Trophoblast cell (in vitro differentiated cells and primary cell): Measurements from ENCODE around the gene SBK1.
A peak's percentile ranks its signal among the peaks of the same experiment; 100 is the strongest.

Experiments used
- DNase-seq, 2 donors: peaks; one replicate each; pipeline ENCODE4 v3.0.0-alpha.2; 2016
- H2AFZ ChIP-seq: 2 replicates; pipeline ENCODE4 v1.6.1; 2013; ENCODE audit warnings: low read length, moderate library complexity, mild to moderate bottlenecking; ENCODE audit not compliant: insufficient read depth, poor library complexity
- H2AK5ac ChIP-seq: 2 replicates; pipeline ENCODE4 v1.6.1; 2013; ENCODE audit warnings: mild to moderate bottlenecking, low read length
- H2BK120ac ChIP-seq: 2 replicates; pipeline ENCODE4 v1.6.1; 2013; ENCODE audit warnings: low read length, mild to moderate bottlenecking, moderate library complexity; ENCODE audit not compliant: insufficient read depth, poor library complexity
- H2BK12ac ChIP-seq: 2 replicates; pipeline ENCODE4 v1.6.1; 2013; ENCODE audit warnings: mild to moderate bottlenecking, low read length, moderate library complexity
- H2BK5ac ChIP-seq: 2 replicates; pipeline ENCODE4 v1.6.1; 2013; ENCODE audit warnings: low read length, low read depth, moderate library complexity, mild to moderate bottlenecking; ENCODE audit not compliant: poor library complexity
- H3K14ac ChIP-seq: 2 replicates; pipeline ENCODE4 v1.6.1; 2013; ENCODE audit warnings: mild to moderate bottlenecking, low read length
- H3K18ac ChIP-seq: 2 replicates; pipeline ENCODE4 v1.6.1; 2013; ENCODE audit warnings: mild to moderate bottlenecking, low read length
- H3K23ac ChIP-seq: 2 replicates; pipeline ENCODE4 v1.6.1; 2013; ENCODE audit warnings: low read length
- H3K27ac ChIP-seq: 2 replicates; pipeline ENCODE4 v1.5.1; 2013; ENCODE audit warnings: low read depth, mild to moderate bottlenecking, inconsistent platforms, low read length, moderate library complexity
- H3K27me3 ChIP-seq: 2 replicates; pipeline ENCODE4 v1.6.1; 2013; ENCODE audit warnings: inconsistent platforms, mild to moderate bottlenecking, low read length, moderate library complexity; ENCODE audit not compliant: insufficient read depth
- H3K36me3 ChIP-seq, 2 experiments: 1 replicate in 1 of 2; 2 replicates in 1 of 2; pipeline ENCODE4 v1.6.1; 2013; ENCODE audit warnings: low read length in 2 of 2, mild to moderate bottlenecking in 2 of 2, moderate library complexity in 1 of 2; ENCODE audit not compliant: insufficient read depth in 2 of 2, control insufficient read depth in 1 of 2
- H3K4ac ChIP-seq: 2 replicates; pipeline ENCODE4 v1.6.1; 2013; ENCODE audit warnings: low read depth, mild to moderate bottlenecking, low read length, moderate library complexity
- H3K4me1 ChIP-seq, 2 experiments: 1 replicate in 1 of 2; 2 replicates in 1 of 2; pipeline ENCODE4 v1.6.1; 2013; ENCODE audit warnings: low read length in 2 of 2, mild to moderate bottlenecking in 2 of 2, moderate library complexity in 1 of 2; ENCODE audit not compliant: insufficient read depth in 2 of 2, control insufficient read depth in 1 of 2
- H3K4me2 ChIP-seq: 2 replicates; pipeline ENCODE4 v1.6.1; 2013; ENCODE audit warnings: inconsistent platforms, mild to moderate bottlenecking, low read length, moderate library complexity
- H3K4me3 ChIP-seq: 2 replicates; pipeline ENCODE4 v1.5.1; 2013; ENCODE audit warnings: mild to moderate bottlenecking, low read depth, low read length, inconsistent platforms
- H3K79me1 ChIP-seq: one replicate; pipeline ENCODE4 v1.6.1; 2013; ENCODE audit warnings: low read length
- H3K79me2 ChIP-seq: 2 replicates; pipeline ENCODE4 v1.6.1; 2013; ENCODE audit warnings: low read length, mild to moderate bottlenecking; ENCODE audit not compliant: control insufficient read depth, insufficient read depth, poor library complexity
- H3K9ac ChIP-seq: 2 replicates; pipeline ENCODE4 v1.6.1; 2013; ENCODE audit warnings: mild to moderate bottlenecking, low read length
- H3K9me3 ChIP-seq: 2 replicates; pipeline ENCODE4 v1.6.1; 2013; ENCODE audit warnings: low read depth, mild to moderate bottlenecking, control low read depth, inconsistent platforms, low read length; ENCODE audit not compliant: insufficient read depth
- H4K12ac ChIP-seq: 2 replicates; pipeline ENCODE4 v1.6.1; 2013; ENCODE audit warnings: low read depth, mild to moderate bottlenecking, low read length, moderate library complexity
- H4K8ac ChIP-seq: 2 replicates; pipeline ENCODE4 v1.6.1; 2013; ENCODE audit warnings: low read depth, mild to moderate bottlenecking, low read length, moderate library complexity
- H4K91ac ChIP-seq: one replicate; pipeline ENCODE4 v1.6.1; 2013; ENCODE audit warnings: low read depth, mild to moderate bottlenecking, low read length, moderate library complexity
- WGBS: extraction: QIAGEN DNeasy Blood & Tissue Kit; methylation state at CpG from one replicate; pipeline ENCODE4 v1.1.7; 2013; ENCODE audit warnings: missing lambda C conversion rate; ENCODE audit not compliant: insufficient read length, insufficient coverage; ENCODE audit errors: extremely low coverage; 5-methylcytosine and 5-hydroxymethylcytosine counted together

The SBK1 gene

DNA sequence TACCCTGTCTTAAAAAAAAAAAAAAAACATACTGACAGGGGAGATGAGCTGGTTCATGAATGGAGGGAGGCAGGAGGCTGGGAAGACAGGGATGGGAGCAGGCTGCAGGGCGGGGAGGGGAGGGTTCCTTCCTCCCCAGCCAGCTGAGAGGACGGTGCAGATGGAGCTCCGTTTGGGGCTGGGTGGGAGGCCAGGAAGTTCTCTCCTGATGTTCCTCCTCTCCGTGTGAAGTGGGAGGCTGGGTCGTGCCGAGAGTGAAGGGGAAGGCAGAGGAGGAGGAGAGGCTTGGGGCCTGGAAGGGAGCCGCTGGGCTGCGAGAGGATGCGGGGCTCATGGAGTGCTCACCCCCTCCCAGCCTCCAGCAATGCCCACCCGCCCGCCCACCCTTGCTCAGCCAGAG is 21.3 kb downstream of the SBK1 start:
- Histone ChIP-seq H3K4me1 (no peaks in the 10 kb centered on the region), H3K27me3 (no peaks in the 10 kb centered on the region), H3K23ac (no peak overlapping the region), H4K8ac (no peak overlapping the region), H3K4me3 (no peak overlapping the region), H3K4me2 (no peak overlapping the region), H4K12ac (no peak overlapping the region), H3K9me3 (no peaks in the 10 kb centered on the region), H2AK5ac (no peak overlapping the region), H2BK5ac (no peak overlapping the region), H2BK120ac (no peak overlapping the region), H3K14ac (no peak overlapping the region), H3K18ac (no peak overlapping the region), H4K91ac (no peak overlapping the region), H3K79me1 (no peaks in the 10 kb centered on the region), H3K79me2 (no peaks in the 10 kb centered on the region), H2BK12ac (no peak overlapping the region), H3K9ac (no peak overlapping the region), H3K27ac (no peak overlapping the region), H3K4ac (no peak overlapping the region), H2AFZ (no peak overlapping the region), H3K36me3 (peaks cover under 1 to 13% of the 10 kb centered on the region in 2 experiments)
- no peak for DNase-seq
- WGBS, result no CpG with 5 or more reads among the region's 11 CpGs

DNA sequence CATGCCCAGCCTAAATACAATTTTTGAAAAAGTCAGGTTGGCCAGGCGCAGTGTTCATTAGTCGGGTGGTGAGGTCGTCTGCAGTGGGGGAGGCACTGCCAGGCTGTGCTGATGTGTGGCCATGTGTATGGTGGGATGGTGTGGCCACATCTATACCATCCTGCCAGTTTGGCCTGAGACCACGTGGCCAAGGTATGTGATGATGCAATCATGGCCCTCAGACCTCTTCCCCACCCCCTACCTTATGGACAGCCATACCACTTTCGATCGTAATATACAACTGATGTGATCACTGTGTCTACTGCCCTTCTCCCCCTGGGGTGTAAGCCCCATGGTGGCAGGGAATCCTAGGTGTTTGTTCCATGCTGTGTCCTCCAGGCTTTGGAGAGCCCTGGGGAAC is 23.7 kb downstream of the SBK1 start:
- no peaks in the 10 kb centered on the region for H3K27me3 ChIP-seq
- H2AK5ac ChIP-seq, result no peak overlapping the region
- no peak overlapping the region for H4K8ac ChIP-seq
- H2BK5ac ChIP-seq, result no peak overlapping the region
- H3K4me2 ChIP-seq, result no peak overlapping the region
- H4K12ac ChIP-seq, result no peak overlapping the region
- no peak overlapping the region for H3K4ac ChIP-seq
- H3K79me1 ChIP-seq, result no peaks in the 10 kb centered on the region
- no peaks in the 10 kb centered on the region for H3K9me3 ChIP-seq
- no CpG with 5 or more reads among the region's 6 CpGs for WGBS
- DNase-seq, result no peak
- no peak overlapping the region for H2BK12ac ChIP-seq
- H3K36me3 ChIP-seq, result peaks cover 10 to 18% of the 10 kb centered on the region in 2 experiments
- H3K23ac ChIP-seq, result no peak overlapping the region
- H3K4me3 ChIP-seq, result peak overlapping the region; percentile 47
- H3K79me2 ChIP-seq, result no peaks in the 10 kb centered on the region
- H4K91ac ChIP-seq, result no peak overlapping the region
- H2BK120ac ChIP-seq, result no peak overlapping the region
- no peaks in the 10 kb centered on the region for H3K4me1 ChIP-seq
- no peak overlapping the region for H3K9ac ChIP-seq
- no peak overlapping the region for H3K14ac ChIP-seq
- no peak overlapping the region for H2AFZ ChIP-seq
- no peak overlapping the region for H3K18ac ChIP-seq
- H3K27ac ChIP-seq, result no peak overlapping the region

DNA sequence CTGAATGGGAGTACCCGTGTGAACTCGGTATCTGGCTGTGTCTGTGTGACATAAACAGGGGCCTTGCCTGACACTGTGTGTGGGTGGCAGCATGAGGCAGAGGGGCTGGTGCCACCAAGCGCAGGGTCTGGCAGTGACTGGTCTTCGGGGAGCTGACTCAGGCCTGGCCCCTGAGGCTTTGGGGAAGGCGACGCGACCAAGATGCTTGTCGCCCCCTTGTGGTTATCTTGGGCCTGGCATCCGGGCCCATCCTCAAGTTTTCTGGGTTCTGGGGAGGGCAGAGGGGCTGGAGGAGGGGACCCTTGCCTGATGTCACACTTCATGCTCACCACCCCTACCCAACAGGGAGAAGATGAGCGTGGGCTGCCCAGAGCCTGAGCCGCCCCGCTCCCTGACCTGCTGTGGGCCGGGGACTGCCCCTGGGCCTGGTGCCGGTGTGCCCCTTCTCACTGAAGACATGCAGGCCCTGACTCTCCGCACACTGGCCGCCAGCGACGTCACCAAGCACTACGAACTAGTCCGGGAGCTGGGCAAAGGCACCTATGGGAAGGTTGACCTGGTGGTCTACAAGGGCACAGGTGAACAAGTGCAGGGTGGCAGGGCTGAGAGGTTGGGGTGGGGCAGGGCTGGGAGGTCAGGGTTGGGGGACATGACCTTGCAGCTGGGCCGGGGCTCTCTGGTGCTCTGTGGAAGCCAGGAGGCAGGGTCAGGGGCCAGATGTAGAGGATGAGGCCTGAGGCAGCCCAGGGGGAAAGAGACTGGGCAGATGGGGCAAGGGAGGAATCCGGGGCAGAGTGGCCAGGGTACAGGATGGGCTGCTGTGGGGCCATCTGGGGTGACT is 24.9 kb downstream of the SBK1 start:
- H3K9me3 ChIP-seq, result no peaks in the 10 kb centered on the region
- no peaks in the 10 kb centered on the region for H3K4me1 ChIP-seq
- no peak overlapping the region for H3K27ac ChIP-seq
- no peak overlapping the region for H3K4me3 ChIP-seq
- H2BK12ac ChIP-seq, result no peak overlapping the region
- H4K8ac ChIP-seq, result no peak overlapping the region
- no peaks in the 10 kb centered on the region for H3K79me2 ChIP-seq
- no peak overlapping the region for H4K91ac ChIP-seq
- H3K14ac ChIP-seq, result no peak overlapping the region
- H3K18ac ChIP-seq, result no peak overlapping the region
- no peaks in the 10 kb centered on the region for H3K79me1 ChIP-seq
- no peak overlapping the region for H3K4me2 ChIP-seq
- H2BK5ac ChIP-seq, result no peak overlapping the region
- H4K12ac ChIP-seq, result no peak overlapping the region
- no peak overlapping the region for H3K9ac ChIP-seq
- no peak overlapping the region for H3K4ac ChIP-seq
- no peak overlapping the region for H3K23ac ChIP-seq
- H3K27me3 ChIP-seq, result no peaks in the 10 kb centered on the region
- peak; percentile 38 to 73 for DNase-seq
- no peak overlapping the region for H2BK120ac ChIP-seq
- H2AFZ ChIP-seq, result no peak overlapping the region
- H2AK5ac ChIP-seq, result no peak overlapping the region
- no CpG with 5 or more reads among the region's 22 CpGs for WGBS
- H3K36me3 ChIP-seq, result peaks cover 10 to 18% of the 10 kb centered on the region in 2 experiments

DNA sequence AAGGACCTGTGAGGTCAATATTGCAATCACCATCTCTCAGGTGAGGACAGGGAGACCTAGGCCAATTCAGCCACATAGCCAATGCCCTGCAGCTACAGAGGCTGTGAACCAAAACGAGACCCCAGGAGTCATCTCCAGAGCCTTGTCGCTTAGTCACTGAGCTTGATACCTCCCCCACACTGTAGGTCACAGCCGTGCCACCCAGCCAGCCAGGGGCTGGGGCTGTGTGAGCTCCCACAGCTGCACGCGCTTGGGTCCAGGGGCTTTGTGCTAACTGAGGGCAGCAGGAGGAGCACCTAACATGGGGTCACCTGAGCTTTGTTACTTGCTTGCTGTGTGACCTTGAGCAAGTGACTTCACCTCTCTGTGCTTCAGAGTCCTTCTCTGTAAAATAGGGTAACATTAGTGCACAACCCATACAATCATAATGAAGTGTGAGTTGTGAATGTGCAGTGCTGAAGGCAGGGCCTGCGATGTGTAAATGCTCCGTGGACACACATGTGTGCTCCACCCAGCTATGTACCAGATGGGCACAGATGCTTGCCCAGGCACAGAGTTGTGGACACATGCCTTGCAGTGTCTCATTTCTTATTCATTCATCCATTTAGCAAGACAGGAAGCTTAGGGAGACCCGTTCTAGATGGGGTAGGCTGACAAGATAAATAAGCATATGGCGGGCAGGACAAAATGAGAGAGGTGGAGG is 25.9 kb downstream of the SBK1 start:
- no peak overlapping the region for H3K4me2 ChIP-seq
- no peaks in the 10 kb centered on the region for H3K79me2 ChIP-seq
- H2BK120ac ChIP-seq, result no peak overlapping the region
- H3K79me1 ChIP-seq, result no peaks in the 10 kb centered on the region
- no peak overlapping the region for H3K27ac ChIP-seq
- peaks cover 1% of the 10 kb centered on the region for H3K9me3 ChIP-seq
- no peak overlapping the region for H3K4me3 ChIP-seq
- H3K4ac ChIP-seq, result no peak overlapping the region
- H4K12ac ChIP-seq, result no peak overlapping the region
- H3K27me3 ChIP-seq, result no peaks in the 10 kb centered on the region
- H3K14ac ChIP-seq, result no peak overlapping the region
- no peak overlapping the region for H3K23ac ChIP-seq
- H4K8ac ChIP-seq, result no peak overlapping the region
- no peak overlapping the region for H3K18ac ChIP-seq
- DNase-seq, result no peak
- no peak overlapping the region for H2BK5ac ChIP-seq
- H2AK5ac ChIP-seq, result no peak overlapping the region
- no peak overlapping the region for H2BK12ac ChIP-seq
- no peak overlapping the region for H4K91ac ChIP-seq
- no CpG with 5 or more reads among the region's 9 CpGs for WGBS
- no peak overlapping the region for H3K9ac ChIP-seq
- H2AFZ ChIP-seq, result no peak overlapping the region
- peaks cover 10 to 15% of the 10 kb centered on the region in 2 experiments for H3K36me3 ChIP-seq
- no peaks in the 10 kb centered on the region for H3K4me1 ChIP-seq
